ENCODE data around the gene TENT4A.
"Not testable (repeated sequence)": the region's sequence is repeated elsewhere in the genome, so short reads cannot be mapped to it uniquely, and the experiment has no call there.

TENT4A gene

DNA sequence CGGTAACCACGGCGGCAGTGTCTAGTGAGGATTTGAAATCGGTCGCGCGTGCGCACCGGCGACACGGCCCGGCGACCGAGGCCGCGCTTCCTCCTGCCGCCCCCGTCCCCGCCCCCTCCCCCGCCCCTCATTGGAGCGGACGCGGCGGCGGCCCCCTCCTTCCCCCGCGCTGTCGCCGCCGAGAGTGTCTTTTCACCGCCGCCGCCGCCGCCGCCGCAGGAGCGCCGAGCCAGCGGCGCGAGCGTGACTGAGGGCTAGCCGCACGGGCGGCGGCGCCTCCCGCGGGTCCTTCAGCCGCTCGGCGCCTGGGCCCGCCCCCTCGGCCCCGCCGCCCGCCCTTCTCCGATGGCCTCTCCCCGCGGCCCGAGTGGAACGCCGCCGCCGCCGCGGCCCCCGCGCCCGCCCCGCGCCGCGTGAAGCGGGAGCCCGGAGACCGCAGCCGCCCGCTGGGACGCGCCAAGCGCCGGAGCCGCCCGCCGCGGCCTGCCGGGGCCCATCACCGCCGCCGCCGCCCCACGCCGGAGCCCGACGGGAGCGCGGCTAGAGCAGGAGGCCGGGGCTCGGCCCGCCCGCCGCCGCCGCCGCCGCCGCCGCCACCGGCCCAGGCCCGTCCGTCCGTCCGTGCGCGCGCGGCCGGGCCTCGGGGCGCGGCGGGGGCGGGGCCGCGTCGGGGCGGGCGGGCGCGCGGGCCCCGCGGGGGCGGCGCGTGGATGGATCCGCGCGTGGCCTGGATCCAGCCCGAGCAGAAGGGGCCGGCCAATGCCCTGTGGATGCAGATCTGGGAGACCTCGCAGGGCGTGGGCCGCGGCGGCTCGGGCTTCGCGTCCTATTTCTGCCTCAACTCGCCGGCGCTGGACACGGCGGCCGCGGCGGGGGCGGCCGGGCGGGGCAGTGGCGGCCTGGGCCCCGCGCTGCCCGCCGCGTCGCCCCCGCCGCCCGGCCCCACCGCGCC is at the start of gene TENT4A:
Gene TENT4A (plus strand): TSS at position 159 of the 952 bp plus-strand sequence. CDS start 552 bp downstream, at position 711.
- DNase-seq (ENCODE audit: low read depth): no peak

DNA sequence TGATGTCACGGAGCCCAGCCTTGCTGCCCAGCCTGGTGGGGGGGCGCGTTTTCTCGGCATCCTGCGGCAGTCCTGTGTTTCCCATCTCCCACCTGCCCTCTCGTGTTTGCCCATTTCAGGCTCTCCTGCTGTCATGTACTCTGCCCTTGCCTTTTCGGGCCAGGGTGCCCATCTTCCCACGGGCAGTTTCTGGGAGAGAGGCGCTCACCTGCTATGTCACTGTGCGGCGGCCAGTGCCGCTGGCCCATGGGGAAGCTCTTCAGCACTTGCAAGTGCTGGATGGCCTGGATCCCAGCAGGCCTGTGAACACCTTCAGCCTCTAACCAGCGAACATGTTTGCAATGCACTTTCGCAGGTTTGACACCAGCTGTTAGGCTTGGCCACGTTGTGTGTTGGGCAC is 46.5 kb upstream of the TENT4A start:
- DNase-seq (ENCODE audit: low read depth): no peak

DNA sequence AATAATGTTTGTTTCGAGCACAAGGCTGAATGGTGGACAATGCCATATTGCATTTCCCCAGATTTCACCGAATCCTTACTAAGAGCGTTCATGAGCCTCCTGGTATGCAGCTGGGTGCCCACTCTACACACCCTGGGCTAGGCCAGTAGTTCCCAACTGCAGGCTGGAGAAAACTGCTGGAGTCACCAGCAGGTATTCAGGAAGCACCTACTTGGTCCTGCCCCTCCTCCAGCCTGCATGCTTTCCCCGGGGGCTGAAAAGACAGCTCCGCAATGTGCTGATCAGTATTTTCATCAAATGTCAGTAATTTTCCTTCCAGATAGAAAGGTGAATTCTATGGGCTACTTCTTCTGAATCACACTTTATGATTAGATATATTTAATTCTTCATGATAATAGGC is 45.6 kb upstream of the TENT4A start:
- DNase-seq (ENCODE audit: low read depth): no peak

DNA sequence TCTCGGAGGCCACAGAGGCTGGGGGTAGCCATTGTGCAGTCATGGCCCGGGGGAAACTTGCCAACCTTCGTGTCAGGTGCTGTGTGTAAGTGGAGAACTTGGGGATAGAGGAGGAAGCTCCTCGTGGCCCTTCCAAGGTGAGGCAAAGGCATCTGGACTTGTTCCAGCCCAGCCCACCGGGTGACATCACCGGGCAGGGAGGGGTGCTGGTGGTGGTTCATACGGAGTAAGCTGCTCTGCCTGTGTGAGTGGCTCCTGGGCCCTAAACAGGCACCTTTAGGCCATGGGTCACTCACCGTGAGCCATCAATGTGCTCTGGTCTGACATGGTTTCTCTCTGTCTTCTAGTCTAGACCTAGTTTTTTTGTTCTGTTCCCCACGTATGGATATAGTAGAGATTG is 44.5 kb upstream of the TENT4A start:
- not testable (repeated sequence) for DNase-seq (ENCODE audit: low read depth)

DNA sequence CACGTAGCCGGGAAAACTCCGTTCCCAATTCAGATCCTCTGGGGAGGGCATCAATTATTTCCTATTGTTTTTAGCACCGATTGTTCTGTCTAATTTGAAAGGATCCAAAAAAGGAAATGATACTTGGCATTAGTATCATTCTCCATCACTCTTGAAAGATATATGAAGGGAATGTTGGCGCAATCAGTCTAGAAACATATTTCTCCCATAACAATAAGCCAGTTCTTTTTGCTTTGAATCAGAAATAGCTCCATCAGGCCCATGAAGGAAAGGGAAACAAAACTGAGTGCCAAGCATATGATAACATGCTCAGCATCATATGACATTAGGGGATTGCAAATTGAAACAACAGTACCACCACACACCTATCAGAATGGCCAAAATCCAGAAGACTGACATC is 40.2 kb upstream of the TENT4A start:
- no peak for DNase-seq (ENCODE audit: low read depth)

DNA sequence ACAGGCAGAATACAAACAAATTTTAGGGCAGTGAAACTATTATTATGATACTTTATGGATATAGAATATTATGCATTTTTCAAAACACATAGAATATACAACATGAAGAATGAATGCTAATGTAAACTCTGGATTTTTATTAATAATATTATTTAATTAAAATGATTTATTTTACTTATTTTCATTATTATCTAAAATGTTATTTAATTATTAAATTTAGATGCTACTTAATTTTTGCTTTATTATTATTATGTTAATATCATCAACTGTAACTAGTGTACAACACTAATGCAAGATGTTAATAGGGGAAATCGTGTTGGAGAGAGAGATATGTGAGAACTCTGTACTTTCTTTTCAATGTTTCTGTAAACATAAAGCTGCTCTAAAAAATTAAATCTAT is 39.3 kb upstream of the TENT4A start:
- no peak for DNase-seq (ENCODE audit: low read depth)

DNA sequence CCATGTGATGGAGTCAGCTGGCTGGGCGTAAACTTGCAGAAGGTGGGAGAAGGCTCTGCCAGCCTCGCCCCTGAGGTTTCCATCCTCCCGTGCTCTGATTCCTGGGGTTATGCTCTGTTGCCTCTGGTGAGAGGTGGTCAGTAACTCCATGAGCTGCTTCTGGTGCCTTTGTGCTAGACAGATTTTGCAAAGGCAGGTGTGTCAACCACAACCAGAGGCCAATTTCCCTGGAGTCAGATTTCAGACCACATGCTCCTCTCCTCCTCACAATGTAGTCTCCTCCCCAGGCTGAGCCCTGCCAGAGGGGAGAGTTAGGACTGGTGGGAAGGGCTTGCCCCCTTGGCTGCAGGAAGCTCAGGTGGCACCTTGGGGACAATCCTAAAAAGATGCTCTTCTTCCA is 38.8 kb upstream of the TENT4A start:
- no peak for DNase-seq (ENCODE audit: low read depth)

DNA sequence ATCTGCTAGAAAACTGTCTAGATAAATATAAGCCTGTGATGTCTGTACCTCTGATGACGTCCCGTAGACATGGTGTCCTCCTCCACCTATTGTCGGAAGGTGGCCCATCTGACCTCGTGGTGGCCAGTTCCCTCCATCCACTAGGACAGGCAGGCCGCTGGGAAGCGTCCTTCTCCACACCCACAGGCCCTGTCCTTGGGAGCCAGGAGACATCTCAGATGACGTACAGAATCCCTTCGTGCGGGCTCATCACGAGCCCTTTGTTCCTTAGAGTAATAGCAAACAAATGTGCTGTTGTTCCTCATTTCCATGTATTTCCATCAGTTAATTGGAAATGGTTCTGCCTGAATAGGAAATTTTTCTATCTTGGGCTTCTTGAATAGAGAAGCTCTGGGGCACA is 38.3 kb upstream of the TENT4A start:
- no peak for DNase-seq (ENCODE audit: low read depth)

DNA sequence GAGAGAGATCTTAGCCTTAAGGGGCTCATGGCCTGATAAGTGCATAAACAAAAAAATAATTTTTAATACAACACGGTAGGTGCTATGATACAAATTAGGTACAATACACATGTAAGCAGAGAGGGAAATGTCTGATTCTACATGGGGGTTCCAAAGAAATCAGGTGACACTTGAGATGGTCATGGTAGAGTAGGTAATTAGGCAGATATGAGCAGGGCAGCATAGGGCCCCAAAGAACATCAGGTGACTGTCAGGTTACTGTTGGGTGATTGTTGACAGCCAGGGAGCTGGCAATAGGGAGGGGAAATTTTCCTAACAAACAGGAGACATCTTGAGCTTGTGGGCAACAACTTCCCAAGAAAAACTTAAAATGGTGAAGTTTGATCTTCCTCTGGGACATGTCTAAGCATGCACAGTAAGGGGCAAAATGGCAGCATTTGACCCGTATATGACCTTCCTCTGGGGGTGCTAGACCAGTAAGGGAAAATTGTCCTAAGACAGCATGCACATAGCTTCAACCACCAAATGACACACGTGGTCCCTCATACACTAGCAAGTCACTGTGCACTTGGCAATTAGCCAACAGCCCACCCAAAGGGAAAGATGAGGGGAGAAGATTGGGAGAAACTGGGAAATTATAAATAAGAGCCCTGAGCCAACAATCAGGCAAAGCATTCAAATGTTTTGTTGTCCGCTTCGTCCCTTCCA is 37.3 kb upstream of the TENT4A start:
- no peak for DNase-seq (ENCODE audit: low read depth)

DNA sequence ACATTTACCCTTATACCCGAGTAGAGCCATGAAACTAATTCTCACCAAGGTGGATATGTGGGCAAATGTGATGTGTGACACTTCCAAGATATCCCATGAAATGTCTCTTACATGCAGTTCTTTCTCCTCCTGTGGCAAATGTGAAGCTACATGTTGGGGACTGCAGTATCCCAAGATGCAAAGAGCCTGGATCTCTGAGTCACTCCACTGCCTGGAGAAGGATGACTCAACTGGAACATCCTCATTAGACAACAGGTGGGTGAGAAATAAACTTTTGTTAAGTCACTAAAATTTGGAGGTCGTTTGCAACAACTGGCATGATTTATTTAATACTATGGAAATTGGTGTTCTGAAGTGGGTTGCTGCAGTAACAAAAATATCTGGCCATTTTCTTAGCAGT is 36.5 kb upstream of the TENT4A start:
- DNase-seq (ENCODE audit: low read depth): no peak

DNA sequence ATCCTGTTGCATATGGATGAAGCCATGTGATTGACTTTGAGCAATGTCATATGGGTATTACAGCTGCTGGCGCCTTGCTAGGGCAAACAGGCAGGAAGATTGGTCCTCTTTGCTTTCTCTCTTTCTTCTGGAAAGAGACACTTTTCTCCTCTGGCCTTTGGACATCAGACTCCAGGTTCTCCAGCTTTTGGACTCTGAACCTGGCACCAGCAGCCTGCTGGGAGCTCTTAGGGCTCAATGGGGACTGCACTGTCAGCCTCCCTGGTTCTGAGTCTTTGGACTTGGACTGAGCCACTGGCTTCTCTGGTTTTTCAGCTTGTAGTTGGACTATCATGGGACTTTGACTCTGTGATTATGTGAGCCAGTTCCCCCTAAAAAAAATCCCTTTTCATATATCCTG is 34.8 kb upstream of the TENT4A start:
- DNase-seq (ENCODE audit: low read depth): no peak

DNA sequence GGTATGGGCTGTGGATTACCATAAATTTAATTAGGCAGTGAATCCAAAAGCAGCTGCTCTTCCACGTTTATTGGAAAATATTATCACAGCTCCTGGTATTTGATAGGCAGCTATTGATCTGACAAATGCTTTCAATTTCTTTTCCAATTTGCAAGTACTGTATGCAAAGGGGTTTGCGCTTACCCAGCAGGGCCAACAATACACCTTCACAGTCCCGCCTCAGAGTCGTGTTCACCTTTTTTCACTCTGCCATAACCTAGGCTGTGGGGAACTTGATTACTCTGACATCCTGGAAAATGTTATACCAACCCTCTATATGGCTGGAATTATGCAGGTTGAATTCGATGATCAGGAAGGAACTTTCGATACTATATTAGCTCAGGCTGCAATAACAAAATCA is 32.3 kb upstream of the TENT4A start:
- no peak for DNase-seq (ENCODE audit: low read depth)

DNA sequence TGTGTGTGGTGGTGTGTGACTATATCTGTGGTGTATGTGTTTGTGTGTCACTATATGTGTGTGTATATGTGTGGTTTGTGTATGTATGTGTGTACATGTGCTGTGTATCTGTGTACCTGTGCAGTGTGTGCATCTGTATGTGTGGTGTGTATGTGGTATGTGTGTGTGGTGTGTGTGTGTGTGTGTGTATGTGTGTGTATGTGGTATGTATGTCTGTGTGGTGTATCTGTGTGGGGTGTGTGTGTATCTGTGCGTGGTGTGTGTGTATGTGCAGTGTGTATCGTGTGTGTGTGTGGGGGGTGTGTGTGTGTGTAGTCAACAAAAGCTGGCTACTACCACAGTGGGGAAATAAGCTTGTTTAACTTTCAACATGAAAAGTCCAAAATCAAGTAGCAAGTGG is 31.6 kb upstream of the TENT4A start:
- no peak for DNase-seq (ENCODE audit: low read depth)

DNA sequence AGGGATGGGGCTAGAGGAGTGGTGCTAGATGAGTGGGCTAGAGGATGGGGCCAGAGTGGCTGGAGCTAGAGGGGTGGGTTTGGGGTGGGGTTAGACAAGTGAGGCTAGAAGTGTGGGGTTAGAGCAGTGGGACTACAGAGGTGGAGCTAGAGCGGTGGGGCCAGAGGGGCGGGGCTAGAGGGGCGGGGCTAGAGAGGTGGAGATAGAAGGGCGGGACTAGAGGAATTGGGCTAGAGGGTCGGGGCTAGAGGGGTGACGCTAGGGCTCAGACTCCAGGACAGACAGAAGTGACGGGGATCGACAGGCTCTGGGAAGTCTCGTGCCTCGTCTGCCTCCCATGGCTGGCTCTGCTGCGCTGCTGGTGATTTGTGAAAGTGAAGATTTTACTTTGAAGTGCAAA is 31.0 kb upstream of the TENT4A start:
- no peak for DNase-seq (ENCODE audit: low read depth)

DNA sequence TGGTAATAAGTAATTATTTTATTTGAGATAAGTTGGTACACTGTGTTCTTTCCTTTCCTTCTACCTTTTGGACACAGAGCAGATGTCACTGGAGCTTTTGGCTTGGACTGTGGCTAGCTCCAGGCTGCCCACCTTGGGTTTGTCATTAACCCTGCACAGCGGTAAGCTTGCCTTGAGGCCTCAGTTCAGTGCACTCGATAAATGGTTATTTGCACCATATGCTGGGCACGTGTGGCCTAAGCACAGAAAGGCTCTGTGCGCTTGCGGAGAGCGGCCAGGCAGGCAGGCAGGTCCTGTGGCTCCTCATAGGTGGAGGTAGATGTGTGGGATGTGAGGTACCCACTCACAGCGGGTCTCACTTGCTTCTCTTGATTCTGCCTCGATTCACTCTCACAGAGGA is 30.0 kb upstream of the TENT4A start:
- no peak for DNase-seq (ENCODE audit: low read depth)

DNA sequence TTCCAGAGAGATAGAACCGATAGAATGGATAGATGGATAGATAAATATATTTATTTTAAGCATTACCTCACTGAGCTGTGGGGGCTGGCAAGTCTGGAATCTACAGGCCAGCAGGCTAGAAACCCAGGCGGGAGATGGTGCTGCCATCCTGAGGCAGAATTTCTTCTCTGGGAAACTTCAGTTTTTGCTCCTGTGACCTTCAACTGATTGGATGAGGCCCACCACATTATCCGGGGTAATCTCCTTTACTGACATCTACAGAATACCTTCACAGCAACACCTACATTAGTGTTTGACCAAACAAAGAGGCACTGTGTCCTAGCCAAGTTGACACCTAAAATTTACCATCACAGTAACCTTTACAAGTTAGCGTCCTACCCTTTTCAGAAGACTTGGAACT is 29.2 kb upstream of the TENT4A start:
- no peak for DNase-seq (ENCODE audit: low read depth)

DNA sequence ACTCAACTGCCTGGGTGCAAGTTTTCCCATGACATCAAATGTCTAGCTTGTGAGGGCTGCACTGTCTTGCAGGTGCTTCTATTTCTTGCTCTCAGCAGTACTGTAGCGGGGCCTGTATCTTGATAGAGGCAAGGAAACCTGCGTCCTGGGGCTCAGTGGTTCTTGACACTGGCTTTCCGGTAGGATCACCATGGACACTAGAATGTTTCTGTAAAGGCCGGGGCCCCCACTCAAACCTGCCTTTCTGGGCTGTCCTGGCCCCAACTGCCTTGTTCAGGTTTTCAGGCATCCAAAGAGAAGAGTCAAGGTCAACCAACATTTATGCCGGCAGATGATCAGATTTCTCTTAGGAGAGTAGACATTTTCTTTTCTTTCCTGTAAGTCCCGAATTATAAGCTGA is 26.7 kb upstream of the TENT4A start:
- DNase-seq (ENCODE audit: low read depth): no peak

DNA sequence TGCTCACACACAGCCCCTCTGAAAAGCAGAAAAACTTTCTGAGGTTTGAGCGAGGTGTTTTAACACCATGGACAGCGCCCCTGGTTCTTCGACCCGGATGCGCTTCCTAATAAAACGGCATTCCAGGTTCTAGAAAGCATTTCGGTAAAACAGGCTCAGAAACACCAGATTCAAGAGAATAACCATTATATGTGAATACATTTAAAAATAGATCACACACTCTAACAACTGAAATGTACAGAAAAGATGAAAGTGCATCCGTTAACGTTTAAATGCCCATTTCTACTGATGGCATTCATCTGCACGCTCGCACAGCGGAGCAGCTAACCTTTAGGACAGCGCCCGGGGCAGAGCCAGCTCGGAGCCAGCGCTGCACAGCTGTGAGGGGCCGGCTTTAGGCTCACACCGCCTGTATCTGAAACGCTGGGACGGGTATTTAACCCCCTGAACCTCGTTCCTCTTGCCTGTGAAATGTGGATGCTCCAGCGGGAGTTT is 26.3 kb upstream of the TENT4A start:
- no peak for DNase-seq (ENCODE audit: low read depth)

DNA sequence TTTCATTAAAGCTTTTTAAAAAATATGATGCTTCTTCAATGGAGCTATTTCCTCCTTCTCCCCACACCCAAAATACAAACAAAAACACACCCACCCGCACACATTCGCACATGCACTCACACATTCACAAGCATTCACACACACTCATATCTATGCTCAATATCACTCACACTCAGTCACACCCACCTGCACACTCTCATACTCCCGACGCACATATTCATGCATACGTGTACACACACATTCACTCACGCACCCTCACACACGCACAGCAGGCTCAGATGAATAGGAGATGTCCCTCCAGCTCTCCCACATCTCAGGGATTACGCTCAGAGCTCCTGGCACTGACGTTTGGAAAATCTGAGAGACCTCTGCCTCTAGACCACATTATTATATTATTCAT is 25.7 kb upstream of the TENT4A start:
- DNase-seq (ENCODE audit: low read depth): no peak

DNA sequence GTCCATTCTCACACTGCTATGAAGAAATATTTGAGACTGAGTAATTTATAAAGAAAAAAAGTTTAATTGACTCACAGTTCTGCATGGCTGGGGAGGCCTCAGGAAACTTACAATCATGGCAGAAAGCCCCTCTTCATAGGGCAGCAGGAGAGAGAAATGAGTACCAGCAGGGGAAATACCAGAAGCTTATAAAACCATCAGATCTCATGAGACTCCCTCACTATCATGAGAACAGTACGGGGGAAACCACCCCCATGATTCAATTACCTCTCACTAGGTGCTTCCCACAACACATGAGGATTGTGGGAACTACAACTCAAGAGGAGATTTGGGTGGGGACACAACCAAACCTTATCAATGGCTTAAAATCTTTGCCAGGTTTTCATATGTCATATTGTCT is 20.3 kb upstream of the TENT4A start:
- no peak for DNase-seq (ENCODE audit: low read depth)

DNA sequence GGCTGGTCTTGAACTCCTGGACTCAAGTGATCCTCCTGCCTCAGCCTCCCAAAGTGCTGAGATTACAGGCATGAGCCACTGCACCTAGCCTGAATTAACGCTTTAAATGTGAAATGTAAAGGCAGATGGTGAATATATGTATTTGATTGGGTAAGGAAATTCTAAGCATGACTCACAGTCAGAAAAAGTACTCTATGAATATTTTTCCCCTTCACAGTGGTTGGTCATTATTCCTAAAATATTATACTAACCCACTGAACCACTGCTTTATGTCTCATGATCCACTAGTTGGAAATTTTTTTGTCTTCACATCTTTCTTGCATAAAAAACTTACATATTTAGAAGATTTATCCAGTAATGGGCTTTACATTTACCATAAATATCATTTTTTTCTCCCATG is 14.5 kb upstream of the TENT4A start:
- no peak for DNase-seq (ENCODE audit: low read depth)

DNA sequence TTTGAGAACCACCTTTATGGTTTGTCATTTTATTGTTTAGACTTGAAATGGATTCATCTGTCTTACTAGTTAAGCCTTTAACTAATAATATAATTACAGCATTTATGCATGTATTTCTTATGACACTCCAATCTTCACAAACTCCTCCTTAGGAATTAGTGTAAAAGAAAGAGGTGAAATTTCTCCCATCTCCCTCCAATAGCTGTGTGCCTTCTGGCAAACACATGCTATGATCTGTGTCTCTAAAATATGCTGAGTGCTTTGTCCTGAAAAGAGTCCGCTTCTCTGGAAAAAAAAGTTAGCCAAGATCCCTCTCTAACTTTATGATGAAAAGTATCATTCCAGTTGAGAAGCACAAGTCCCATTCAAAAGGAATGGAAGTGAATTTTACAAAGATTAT is 13.9 kb upstream of the TENT4A start:
- DNase-seq (ENCODE audit: low read depth): no peak

DNA sequence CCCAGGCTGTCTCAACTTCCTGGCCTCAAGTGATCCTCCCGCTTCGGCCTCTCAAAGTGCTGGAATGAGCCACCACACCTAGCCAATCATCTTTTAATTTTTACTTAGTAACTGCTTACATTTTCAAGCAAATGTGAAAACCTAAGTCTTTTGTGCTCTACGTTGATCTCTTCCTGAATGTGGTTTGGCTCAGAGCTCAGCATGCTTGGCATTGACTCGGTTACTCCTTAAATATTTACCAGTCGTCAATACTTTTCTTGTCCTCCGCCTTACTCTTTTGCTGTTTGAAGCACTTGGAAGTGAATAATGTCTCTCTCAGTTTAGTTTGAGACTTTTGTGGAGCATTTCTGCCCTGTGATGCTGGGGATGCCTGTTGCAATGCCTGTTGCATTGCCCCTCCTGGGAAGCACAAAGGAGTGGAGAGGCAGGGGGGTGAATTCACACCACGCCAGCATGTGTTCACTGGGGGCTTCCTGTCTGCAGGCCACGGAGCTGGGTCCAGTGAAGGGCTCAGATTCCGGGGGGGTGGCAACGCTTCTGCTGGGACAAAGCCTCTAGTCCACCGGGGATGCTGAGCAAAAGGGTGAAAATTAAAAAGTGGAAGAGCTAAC is 13.1 kb upstream of the TENT4A start:
- no peak for DNase-seq (ENCODE audit: low read depth)
